Transverse colon (tissue), 3 donors: Measurements from ENCODE around the gene WSB2.
"Not testable (repeated sequence)": the region's sequence is repeated elsewhere in the genome, so short reads cannot be mapped to it uniquely, and the experiment has no call there.

Experiments used
- EP300 ChIP-seq: sonication (generic); formaldehyde crosslinking; IDR thresholded peaks from one replicate; pipeline ENCODE4 v1.6.1; 2017; ENCODE audit warnings: antibody characterized with exemption, low read depth
- POLR2A ChIP-seq: fragments of 450-650 bp; IDR thresholded peaks from one replicate; pipeline ENCODE4 v1.6.1; 2016; ENCODE audit warnings: antibody characterized with exemption, mild to moderate bottlenecking, moderate library complexity
- TF ChIP-seq, protein P1 (sequence below), 5 experiments: fragments of 200-600 bp in 3 of 5; fragments of 450-650 bp in 2 of 5; sonication (generic) in 3 of 5; IDR thresholded peaks; 1 replicate in 2 of 5; 2 replicates in 3 of 5; pipeline ENCODE4 v1.5.1; 2016 to 2017; ENCODE audit warnings: antibody characterized with exemption in 5 of 5, inconsistent platforms in 3 of 5, mild to moderate bottlenecking in 2 of 5, moderate library complexity in 1 of 5

DNA sequence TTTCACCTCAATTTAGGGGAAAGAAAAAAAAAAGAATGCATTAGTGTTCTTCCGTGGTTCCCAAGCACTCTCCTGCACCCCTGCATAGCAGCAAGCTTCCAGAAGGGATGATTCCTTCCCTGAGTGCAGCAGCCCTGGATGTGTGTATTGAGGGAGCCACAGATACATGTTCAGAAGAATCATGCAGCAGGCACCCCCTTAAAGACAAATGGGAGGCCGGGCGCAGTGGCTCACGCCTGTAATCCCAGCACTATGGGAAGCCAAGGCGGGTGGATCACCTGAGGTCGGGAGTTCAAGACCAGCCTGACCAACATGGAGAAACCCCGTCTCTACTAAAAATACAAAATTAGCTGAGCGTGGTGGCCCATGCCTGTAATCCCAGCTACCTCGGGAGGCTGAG, 20.5 kb upstream of the WSB2 start:
- TF ChIP-seq, protein P1, sequence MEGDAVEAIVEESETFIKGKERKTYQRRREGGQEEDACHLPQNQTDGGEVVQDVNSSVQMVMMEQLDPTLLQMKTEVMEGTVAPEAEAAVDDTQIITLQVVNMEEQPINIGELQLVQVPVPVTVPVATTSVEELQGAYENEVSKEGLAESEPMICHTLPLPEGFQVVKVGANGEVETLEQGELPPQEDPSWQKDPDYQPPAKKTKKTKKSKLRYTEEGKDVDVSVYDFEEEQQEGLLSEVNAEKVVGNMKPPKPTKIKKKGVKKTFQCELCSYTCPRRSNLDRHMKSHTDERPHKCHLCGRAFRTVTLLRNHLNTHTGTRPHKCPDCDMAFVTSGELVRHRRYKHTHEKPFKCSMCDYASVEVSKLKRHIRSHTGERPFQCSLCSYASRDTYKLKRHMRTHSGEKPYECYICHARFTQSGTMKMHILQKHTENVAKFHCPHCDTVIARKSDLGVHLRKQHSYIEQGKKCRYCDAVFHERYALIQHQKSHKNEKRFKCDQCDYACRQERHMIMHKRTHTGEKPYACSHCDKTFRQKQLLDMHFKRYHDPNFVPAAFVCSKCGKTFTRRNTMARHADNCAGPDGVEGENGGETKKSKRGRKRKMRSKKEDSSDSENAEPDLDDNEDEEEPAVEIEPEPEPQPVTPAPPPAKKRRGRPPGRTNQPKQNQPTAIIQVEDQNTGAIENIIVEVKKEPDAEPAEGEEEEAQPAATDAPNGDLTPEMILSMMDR (IDR thresholded peaks at IDR 0.05): not testable (repeated sequence)
- not testable (repeated sequence) for TF ChIP-seq POLR2A, EP300
